Putamen (tissue), 1 donor: ENCODE measurements around the gene AIG1.
"Not testable (repeated sequence)": the region's sequence is repeated elsewhere in the genome, so short reads cannot be mapped to it uniquely, and the experiment has no call there.

Source experiments
- DNase-seq: peaks from one replicate; pipeline ENCODE4 v3.0.0-alpha.2; 2016; ENCODE audit warnings: low spot score

Gene AIG1

GRCh38 chr6:143128681-143129015 is 68.0 kb downstream of the AIG1 start:
- DNase-seq: no peak

GRCh38 chr6:143130928-143131327 is 70.2 kb downstream of the AIG1 start:
- DNase-seq: no peak

GRCh38 chr6:143135325-143135724 is 74.6 kb downstream of the AIG1 start:
- DNase-seq: no peak

GRCh38 chr6:143135797-143136561 is 75.3 kb downstream of the AIG1 start:
- DNase-seq: no peak

GRCh38 chr6:143136647-143137046 is 76.0 kb downstream of the AIG1 start:
- DNase-seq: no peak

- DNase-seq: no peak
These were observed 78.6 kb downstream of the AIG1 start for GRCh38 chr6:143139239-143139784.

- not testable (repeated sequence) for DNase-seq
These were observed 79.2 kb downstream of the AIG1 start for GRCh38 chr6:143139884-143140283.

- no peak for DNase-seq
These were observed 80.1 kb downstream of the AIG1 start for GRCh38 chr6:143140767-143141166.

GRCh38 chr6:143141442-143141841 is 80.8 kb downstream of the AIG1 start:
- no peak for DNase-seq

- DNase-seq: no peak
These were observed 85.6 kb downstream of the AIG1 start for GRCh38 chr6:143146186-143146851.

- DNase-seq: no peak
These were observed 89.1 kb downstream of the AIG1 start for GRCh38 chr6:143149771-143150170.

- DNase-seq: no peak
These were observed 89.6 kb downstream of the AIG1 start for GRCh38 chr6:143150281-143150680.

GRCh38 chr6:143151381-143151780 is 90.7 kb downstream of the AIG1 start:
- no peak for DNase-seq

- DNase-seq: no peak
These were observed 95.0 kb downstream of the AIG1 start for GRCh38 chr6:143155681-143156080.

GRCh38 chr6:143157131-143157530 is 96.4 kb downstream of the AIG1 start:
- DNase-seq: no peak

- DNase-seq: no peak
These were observed 97.5 kb downstream of the AIG1 start for GRCh38 chr6:143158113-143158581.

GRCh38 chr6:143159001-143159400 is 98.3 kb downstream of the AIG1 start:
- DNase-seq: no peak

- DNase-seq: no peak
These were observed 99.3 kb downstream of the AIG1 start for GRCh38 chr6:143160015-143160414.

- DNase-seq: no peak
These were observed 99.9 kb downstream of the AIG1 start for GRCh38 chr6:143160439-143161220.

- no peak for DNase-seq
These were observed 102.9 kb downstream of the AIG1 start for GRCh38 chr6:143163621-143164020.

- no peak for DNase-seq
These were observed 103.9 kb downstream of the AIG1 start for GRCh38 chr6:143164565-143165105.

GRCh38 chr6:143165315-143165855 is 104.7 kb downstream of the AIG1 start:
- no peak for DNase-seq
